Esophagus muscularis mucosa (tissue), 4 donors: Measurements from ENCODE around the gene NSUN7. TPM values are rescaled to one million over a fixed set of nuclear protein-coding genes. Genes with fewer than 3 reads are reported as not detected.

ENCODE experiments used
- DNase-seq: peaks from one replicate; pipeline ENCODE4 v3.0.0-alpha.2; 2017; ENCODE audit errors: extremely low spot score
- H3K27ac ChIP-seq, 4 donors: fragments of 200-600 bp; sonication (generic); replicated peaks in 1 of 4; 1 replicate in 3 of 4; 2 replicates in 1 of 4; pipeline ENCODE4 v1.5.1; 2016 to 2019; ENCODE audit warnings: mild to moderate bottlenecking in 1 of 4
- H3K27me3 ChIP-seq, 4 donors: fragments of 200-600 bp; sonication (generic); one replicate each; pipeline versions ENCODE4 v1.5.1 to v1.6.0; 2016 to 2019
- H3K36me3 ChIP-seq, 4 donors: fragments of 200-600 bp; sonication (generic); one replicate each; pipeline ENCODE4 v1.5.1; 2016 to 2019
- H3K4me1 ChIP-seq, 4 donors: fragments of 200-600 bp; sonication (generic); one replicate each; pipeline ENCODE4 v1.5.1; 2016 to 2019
- H3K4me3 ChIP-seq, 4 donors: fragments of 200-600 bp; sonication (generic); 1 replicate in 2 of 4; 2 replicates in 2 of 4; pipeline ENCODE4 v1.5.1; 2016 to 2019; ENCODE audit warnings: mild to moderate bottlenecking in 4 of 4, moderate library complexity in 1 of 4
- H3K9me3 ChIP-seq, 4 donors: fragments of 200-600 bp; sonication (generic); 1 replicate in 3 of 4; 2 replicates in 1 of 4; pipeline ENCODE4 v1.5.1; 2016 to 2019
- CTCF ChIP-seq, 3 experiments: fragments of 200-600 bp in 2 of 3; fragments of 450-650 bp in 1 of 3; sonication (generic) in 2 of 3; IDR thresholded peaks; one replicate each; pipeline ENCODE4 v1.5.1; 2017 to 2019; ENCODE audit warnings: antibody characterized with exemption in 3 of 3, mild to moderate bottlenecking in 2 of 3, moderate library complexity in 1 of 3
- EP300 ChIP-seq: sonication (generic); formaldehyde crosslinking; IDR thresholded peaks from one replicate; pipeline ENCODE4 v1.6.1; 2017; ENCODE audit warnings: antibody characterized with exemption
- POLR2A ChIP-seq: fragments of 450-650 bp; IDR thresholded peaks from one replicate; pipeline ENCODE4 v1.6.1; 2017; ENCODE audit warnings: antibody characterized with exemption, moderate library complexity, mild to moderate bottlenecking, low read depth
- POLR2AphosphoS5 ChIP-seq, 2 donors: sonication (generic); formaldehyde crosslinking; IDR thresholded peaks; one replicate each; pipeline ENCODE4 v1.6.1; 2017; ENCODE audit warnings: antibody characterized with exemption in 2 of 2
- WGBS: methylation state at CpG from one replicate; pipeline ENCODE4 v1.1.5; 2018; 5-methylcytosine and 5-hydroxymethylcytosine counted together
- intact Hi-C: fragments of 100-400 bp; cut with DNase I; formaldehyde crosslinking; loops from one replicate; pipeline ENCODE4 v1.15.1; 2023
- total RNA-seq, 4 donors: library from RNA; depleted of rRNA; stranded (reverse); fragments of >200 nt; gene quantifications; one replicate each; pipeline versions ENCODE4 v1.1.0 to v1.2.1, GENCODE V29; 2016

NSUN7 gene
- total RNA-seq, 4 donors from 2014 or later, result 0.83 to 7.1 (median 2.8) TPM

DNA sequence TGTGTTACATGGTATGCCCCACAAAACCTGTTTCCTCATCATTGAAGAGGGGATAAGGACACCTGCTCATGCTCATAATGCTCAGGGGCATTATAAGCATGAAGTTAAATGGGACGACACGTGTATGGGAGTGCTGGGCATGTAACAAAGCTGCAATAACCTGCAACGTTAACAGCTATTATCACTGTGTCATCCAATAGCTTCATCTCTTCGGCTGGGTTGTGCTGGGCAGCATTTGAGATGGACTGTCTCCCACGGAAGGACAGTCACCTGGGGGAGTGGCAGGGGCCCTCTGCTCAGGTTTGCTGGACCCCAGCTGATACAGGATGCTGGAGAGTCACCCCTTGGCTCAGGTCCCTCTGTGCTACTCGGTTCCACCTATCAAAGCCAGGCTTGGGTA is 94.5 kb downstream of the NSUN7 start:
- no peak overlapping the region for H3K27ac ChIP-seq
- intact Hi-C loops, result no loop called here

GRCh38 chr4:40845154-40845835 is 95.5 kb downstream of the NSUN7 start:
- no peaks in the 10 kb centered on the region for H3K27me3 ChIP-seq
- H3K36me3 ChIP-seq, result peaks cover 0 to 4% (median 0%) of the 10 kb centered on the region in 4 donors
- no peak overlapping the region for H3K27ac ChIP-seq
- no peak for DNase-seq
- intact Hi-C loops, result no loop called here
- WGBS, result 56% methylated on average over 10 of the region's 10 CpGs
- no peaks in the 10 kb centered on the region for H3K9me3 ChIP-seq
- peaks cover 0 to 11% (median 10%) of the 10 kb centered on the region in 4 donors for H3K4me1 ChIP-seq
- TF ChIP-seq POLR2A, result no peak
- TF ChIP-seq CTCF (IDR thresholded peaks at IDR 0.05), result no peak
- TF ChIP-seq EP300, result no peak
- TF ChIP-seq POLR2AphosphoS5 (IDR thresholded peaks at IDR 0.05), result no peak
- H3K4me3 ChIP-seq, result no peak overlapping the region

More for the DNA sequence above, 94.5 kb downstream of the NSUN7 start:
- no peak for TF ChIP-seq CTCF (IDR thresholded peaks at IDR 0.05)
- no peaks in the 10 kb centered on the region for H3K27me3 ChIP-seq
- no peaks in the 10 kb centered on the region for H3K9me3 ChIP-seq
- no peak overlapping the region for H3K4me3 ChIP-seq
- no peak for DNase-seq
- 90% methylated on average over 4 of the region's 6 CpGs for WGBS
- H3K4me1 ChIP-seq, result peaks cover 0 to 11% (median 10%) of the 10 kb centered on the region in 4 donors
- peaks cover 0 to 4% (median 0%) of the 10 kb centered on the region in 4 donors for H3K36me3 ChIP-seq

DNA sequence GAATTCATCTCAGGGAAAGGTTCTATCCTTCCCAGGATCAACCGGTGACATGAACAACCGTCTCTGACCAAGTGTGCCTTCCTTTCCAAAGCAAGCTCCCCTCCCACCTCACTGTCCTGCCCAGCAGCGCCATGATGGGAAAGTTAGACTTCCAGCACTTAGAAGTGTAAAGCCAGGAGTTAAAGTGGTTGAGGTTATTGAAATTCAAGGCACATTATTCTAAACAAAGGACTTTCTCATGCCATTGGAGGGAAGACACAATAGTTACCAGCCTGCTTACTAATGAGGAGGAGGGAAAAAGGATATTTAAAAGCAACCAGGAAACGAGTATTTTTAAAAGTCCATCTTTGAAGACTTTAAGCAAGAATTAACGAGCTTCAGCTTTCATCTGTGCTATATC is 96.8 kb downstream of the NSUN7 start:
- H3K4me1 ChIP-seq, result peaks cover 0 to 11% (median 10%) of the 10 kb centered on the region in 4 donors
- 91% methylated on average over 5 of the region's 5 CpGs for WGBS
- TF ChIP-seq CTCF (IDR thresholded peaks at IDR 0.05) (no peak), POLR2A (no peak)
- no peak overlapping the region for H3K4me3 ChIP-seq
- peaks cover 0 to 4% (median 0%) of the 10 kb centered on the region in 4 donors for H3K36me3 ChIP-seq
- intact Hi-C loops, result no loop called here
- no peak for DNase-seq
- no peak overlapping the region for H3K27ac ChIP-seq
- H3K9me3 ChIP-seq, result no peaks in the 10 kb centered on the region
- H3K27me3 ChIP-seq, result no peaks in the 10 kb centered on the region

DNA sequence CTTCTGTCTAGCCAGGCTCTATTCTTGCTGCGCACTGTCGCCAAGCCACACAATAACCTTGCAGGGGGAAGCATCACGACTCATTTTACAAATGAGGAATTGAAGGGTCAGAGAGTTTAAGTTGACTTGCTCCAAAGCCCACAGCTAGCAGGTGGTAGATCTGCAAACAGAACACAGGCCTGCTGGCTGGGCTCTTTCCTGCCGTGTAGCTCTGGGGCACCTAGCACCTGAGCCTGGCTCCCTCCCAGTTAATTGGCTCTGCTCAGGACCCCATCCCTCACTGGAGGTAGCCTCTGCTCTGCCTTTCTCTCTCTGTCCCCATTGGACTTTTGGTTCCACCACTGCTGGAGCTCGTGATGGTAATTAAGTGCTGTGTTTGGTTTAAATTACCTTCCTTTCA is 98.5 kb downstream of the NSUN7 start:
- DNase-seq, result no peak
- Histone ChIP-seq H3K9me3 (no peaks in the 10 kb centered on the region), H3K27ac (no peak overlapping the region), H3K4me3 (no peak overlapping the region), H3K27me3 (no peaks in the 10 kb centered on the region), H3K4me1 (peaks cover 0 to 11% (median 10%) of the 10 kb centered on the region in 4 donors), H3K36me3 (peaks cover 0 to 3% (median 0%) of the 10 kb centered on the region in 4 donors)
- TF ChIP-seq POLR2A, result no peak
- TF ChIP-seq CTCF (IDR thresholded peaks at IDR 0.05), result no peak
- TF ChIP-seq EP300, result no peak
- no peak for TF ChIP-seq POLR2AphosphoS5 (IDR thresholded peaks at IDR 0.05)
- 89% methylated on average over 5 of the region's 5 CpGs for WGBS
- intact Hi-C loops, result no loop called here

DNA sequence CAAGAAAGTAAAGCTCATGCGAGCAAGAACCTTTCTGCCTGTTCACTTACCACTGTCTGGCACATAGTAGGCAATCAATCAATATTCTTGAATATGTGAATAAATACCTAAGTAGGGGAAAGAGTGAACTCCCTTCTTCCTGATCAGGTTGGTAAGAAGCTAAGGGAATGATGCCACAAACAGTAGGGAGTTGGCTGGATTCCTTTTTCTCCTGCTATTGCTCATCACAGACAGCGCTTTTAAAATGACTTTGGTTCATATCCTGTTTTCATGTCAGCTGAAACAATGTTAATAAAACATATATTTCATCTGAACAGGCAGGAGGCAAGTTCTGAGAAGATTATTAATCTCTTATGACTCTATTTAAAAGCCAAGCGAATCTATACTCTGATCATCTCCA is 99.2 kb downstream of the NSUN7 start:
- no peak for TF ChIP-seq POLR2A
- no peak for TF ChIP-seq EP300
- TF ChIP-seq POLR2AphosphoS5 (IDR thresholded peaks at IDR 0.05), result no peak
- TF ChIP-seq CTCF (IDR thresholded peaks at IDR 0.05), result no peak
- H3K4me3 ChIP-seq, result no peak overlapping the region
- intact Hi-C loops, result no loop called here
- 83% methylated on average over 3 of the region's 3 CpGs for WGBS
- no peak overlapping the region for H3K27ac ChIP-seq
- H3K4me1 ChIP-seq, result peaks cover 0 to 11% (median 10%) of the 10 kb centered on the region in 4 donors
- no peaks in the 10 kb centered on the region for H3K9me3 ChIP-seq
- no peaks in the 10 kb centered on the region for H3K27me3 ChIP-seq
- no peak for DNase-seq
- peaks cover 0 to 3% (median 0%) of the 10 kb centered on the region in 4 donors for H3K36me3 ChIP-seq
